HepG2 (cell line): ENCODE measurements around the gene MICALL2. TPM values are rescaled to one million over a fixed set of nuclear protein-coding genes. Genes with fewer than 3 reads are reported as not detected.

ENCODE experiments used
- CHD2 ChIP-seq: IDR thresholded peaks from 2 replicates; pipeline ENCODE4 v1.6.1; 2011; ENCODE audit warnings: low read depth, low read length, improper control_type of control experiment
- NFATC3 ChIP-seq: sonication (generic); formaldehyde crosslinking; IDR thresholded peaks from 2 replicates; pipeline ENCODE4 v1.5.1; 2020; ENCODE audit warnings: mild to moderate bottlenecking, missing genetic modification reagents
- NR1H2 ChIP-seq: sonication (generic); formaldehyde crosslinking; IDR thresholded peaks from 2 replicates; pipeline ENCODE4 v1.8.1; 2022; ENCODE audit warnings: low read depth, missing genetic modification reagents, borderline replicate concordance
- TARDBP ChIP-seq: sonication (generic); formaldehyde crosslinking; IDR thresholded peaks from 2 replicates; pipeline ENCODE4 v1.8.0; 2022; ENCODE audit warnings: mild to moderate bottlenecking, missing genetic modification reagents
- ZHX2 ChIP-seq, 2 experiments: sonication (generic) in 1 of 2; formaldehyde crosslinking in 1 of 2; IDR thresholded peaks; 2 replicates each; pipeline versions ENCODE4 v1.6.1 to v1.9.0; 2014 to 2022; ENCODE audit warnings: antibody characterized with exemption in 1 of 2, borderline replicate concordance in 1 of 2, inconsistent platforms in 1 of 2, low read depth in 1 of 2, missing genetic modification reagents in 1 of 2
- ZMYM2 ChIP-seq: sonication (generic); formaldehyde crosslinking; IDR thresholded peaks from 2 replicates; pipeline ENCODE4 v1.8.0; 2022; ENCODE audit warnings: mild to moderate bottlenecking, missing genetic modification reagents
- ZNF180 ChIP-seq: sonication (generic); formaldehyde crosslinking; IDR thresholded peaks from 2 replicates; pipeline ENCODE4 v1.4.0; 2020; ENCODE audit warnings: low read depth, missing genetic modification reagents, borderline replicate concordance
- ZNF20 ChIP-seq: sonication (generic); formaldehyde crosslinking; IDR thresholded peaks from 2 replicates; pipeline ENCODE4 v1.4.0; 2020; ENCODE audit warnings: mild to moderate bottlenecking, moderate library complexity, missing genetic modification reagents
- ZNF333 ChIP-seq: sonication (generic); formaldehyde crosslinking; IDR thresholded peaks from 2 replicates; pipeline ENCODE4 v1.4.0; 2020; ENCODE audit warnings: mild to moderate bottlenecking, missing genetic modification reagents, borderline replicate concordance
- ZNF431 ChIP-seq: sonication (generic); formaldehyde crosslinking; IDR thresholded peaks from 2 replicates; pipeline ENCODE4 v1.9.0; 2022; ENCODE audit warnings: missing genetic modification reagents, low read depth, mild to moderate bottlenecking, borderline replicate concordance
- ZNF850 ChIP-seq: sonication (generic); formaldehyde crosslinking; conservative IDR thresholded peaks from 2 replicates; pipeline ENCODE4 v1.9.0; 2021; ENCODE audit warnings: mild to moderate bottlenecking, missing genetic modification reagents
- polyA plus RNA-seq, 8 experiments: library from polyadenylated mRNA; depleted of rRNA in 3 of 8; stranded (reverse) in 7 of 8; unstranded in 1 of 8; fragments of >200 nt; fragmentation: Illumina TruSeq in 4 of 8; extraction: Trizol in 4 of 8; gene quantifications; 2 replicates each; pipeline versions ENCODE4 v1.2.1 to v1.2.3, GENCODE V29; 2011 to 2016; ENCODE audit warnings: low read depth in 4 of 8, missing spikeins in 1 of 8, mixed read lengths in 1 of 8; ENCODE audit not compliant: insufficient read depth in 1 of 8
- total RNA-seq, 5 experiments: library from RNA; depleted of rRNA; stranded (reverse); fragments of >200 nt; fragmentation: Illumina TruSeq; extraction: Trizol; gene quantifications; 2 replicates each; pipeline ENCODE4 v1.2.3, GENCODE V29; 2016; ENCODE audit warnings: low read depth in 1 of 5
- TF ChIP-seq, protein P1 (sequence below): sonication (generic); formaldehyde crosslinking; IDR thresholded peaks from 2 replicates; pipeline ENCODE4 v1.4.0; 2020; ENCODE audit warnings: missing genetic modification reagents
- TF ChIP-seq, protein P2 (sequence below): sonication (generic); formaldehyde crosslinking; IDR thresholded peaks from 2 replicates; pipeline ENCODE4 v1.4.0; 2020; ENCODE audit warnings: missing genetic modification reagents

Gene MICALL2
- total and polyA plus RNA-seq, 2 of the 13 experiments (the other 11 are each of a cell fraction or from before 2014, with no cell fraction given), result 5.8 to 12.4 TPM

GRCh38 chr7:1428941-1429501, 30.2 kb downstream of the MICALL2 start (continued):
- TF ChIP-seq, protein P1, sequence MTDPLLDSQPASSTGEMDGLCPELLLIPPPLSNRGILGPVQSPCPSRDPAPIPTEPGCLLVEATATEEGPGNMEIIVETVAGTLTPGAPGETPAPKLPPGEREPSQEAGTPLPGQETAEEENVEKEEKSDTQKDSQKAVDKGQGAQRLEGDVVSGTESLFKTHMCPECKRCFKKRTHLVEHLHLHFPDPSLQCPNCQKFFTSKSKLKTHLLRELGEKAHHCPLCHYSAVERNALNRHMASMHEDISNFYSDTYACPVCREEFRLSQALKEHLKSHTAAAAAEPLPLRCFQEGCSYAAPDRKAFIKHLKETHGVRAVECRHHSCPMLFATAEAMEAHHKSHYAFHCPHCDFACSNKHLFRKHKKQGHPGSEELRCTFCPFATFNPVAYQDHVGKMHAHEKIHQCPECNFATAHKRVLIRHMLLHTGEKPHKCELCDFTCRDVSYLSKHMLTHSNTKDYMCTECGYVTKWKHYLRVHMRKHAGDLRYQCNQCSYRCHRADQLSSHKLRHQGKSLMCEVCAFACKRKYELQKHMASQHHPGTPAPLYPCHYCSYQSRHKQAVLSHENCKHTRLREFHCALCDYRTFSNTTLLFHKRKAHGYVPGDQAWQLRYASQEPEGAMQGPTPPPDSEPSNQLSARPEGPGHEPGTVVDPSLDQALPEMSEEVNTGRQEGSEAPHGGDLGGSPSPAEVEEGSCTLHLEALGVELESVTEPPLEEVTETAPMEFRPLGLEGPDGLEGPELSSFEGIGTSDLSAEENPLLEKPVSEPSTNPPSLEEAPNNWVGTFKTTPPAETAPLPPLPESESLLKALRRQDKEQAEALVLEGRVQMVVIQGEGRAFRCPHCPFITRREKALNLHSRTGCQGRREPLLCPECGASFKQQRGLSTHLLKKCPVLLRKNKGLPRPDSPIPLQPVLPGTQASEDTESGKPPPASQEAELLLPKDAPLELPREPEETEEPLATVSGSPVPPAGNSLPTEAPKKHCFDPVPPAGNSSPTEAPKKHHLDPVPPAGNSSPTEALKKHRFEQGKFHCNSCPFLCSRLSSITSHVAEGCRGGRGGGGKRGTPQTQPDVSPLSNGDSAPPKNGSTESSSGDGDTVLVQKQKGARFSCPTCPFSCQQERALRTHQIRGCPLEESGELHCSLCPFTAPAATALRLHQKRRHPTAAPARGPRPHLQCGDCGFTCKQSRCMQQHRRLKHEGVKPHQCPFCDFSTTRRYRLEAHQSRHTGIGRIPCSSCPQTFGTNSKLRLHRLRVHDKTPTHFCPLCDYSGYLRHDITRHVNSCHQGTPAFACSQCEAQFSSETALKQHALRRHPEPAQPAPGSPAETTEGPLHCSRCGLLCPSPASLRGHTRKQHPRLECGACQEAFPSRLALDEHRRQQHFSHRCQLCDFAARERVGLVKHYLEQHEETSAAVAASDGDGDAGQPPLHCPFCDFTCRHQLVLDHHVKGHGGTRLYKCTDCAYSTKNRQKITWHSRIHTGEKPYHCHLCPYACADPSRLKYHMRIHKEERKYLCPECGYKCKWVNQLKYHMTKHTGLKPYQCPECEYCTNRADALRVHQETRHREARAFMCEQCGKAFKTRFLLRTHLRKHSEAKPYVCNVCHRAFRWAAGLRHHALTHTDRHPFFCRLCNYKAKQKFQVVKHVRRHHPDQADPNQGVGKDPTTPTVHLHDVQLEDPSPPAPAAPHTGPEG (CRISPR knock-in tag), result no peak
- TF ChIP-seq TARDBP (CRISPR knock-in tag) (no peak), ZNF180 (no peak), ZMYM2 (CRISPR knock-in tag) (no peak), NR1H2 (CRISPR knock-in tag) (no peak), NFATC3 (CRISPR knock-in tag) (no peak), ZNF20 (CRISPR knock-in tag) (no peak), ZNF850 (CRISPR knock-in tag) (no peak), CHD2 (no peak), ZHX2 (IDR thresholded peaks at IDR 0.05; ENCODE audit: low read depth) (no peak), ZHX2 (CRISPR knock-in tag; IDR thresholded peaks at IDR 0.05; ENCODE audit: borderline replicate concordance) (0 out of 2 replicates have a peak, but pooled peaks have one; percentile 77), ZNF431 (no peak), ZNF333 (no peak)
- TF ChIP-seq, protein P2, sequence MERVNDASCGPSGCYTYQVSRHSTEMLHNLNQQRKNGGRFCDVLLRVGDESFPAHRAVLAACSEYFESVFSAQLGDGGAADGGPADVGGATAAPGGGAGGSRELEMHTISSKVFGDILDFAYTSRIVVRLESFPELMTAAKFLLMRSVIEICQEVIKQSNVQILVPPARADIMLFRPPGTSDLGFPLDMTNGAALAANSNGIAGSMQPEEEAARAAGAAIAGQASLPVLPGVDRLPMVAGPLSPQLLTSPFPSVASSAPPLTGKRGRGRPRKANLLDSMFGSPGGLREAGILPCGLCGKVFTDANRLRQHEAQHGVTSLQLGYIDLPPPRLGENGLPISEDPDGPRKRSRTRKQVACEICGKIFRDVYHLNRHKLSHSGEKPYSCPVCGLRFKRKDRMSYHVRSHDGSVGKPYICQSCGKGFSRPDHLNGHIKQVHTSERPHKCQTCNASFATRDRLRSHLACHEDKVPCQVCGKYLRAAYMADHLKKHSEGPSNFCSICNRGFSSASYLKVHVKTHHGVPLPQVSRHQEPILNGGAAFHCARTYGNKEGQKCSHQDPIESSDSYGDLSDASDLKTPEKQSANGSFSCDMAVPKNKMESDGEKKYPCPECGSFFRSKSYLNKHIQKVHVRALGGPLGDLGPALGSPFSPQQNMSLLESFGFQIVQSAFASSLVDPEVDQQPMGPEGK (CRISPR knock-in tag), result peak; percentile 53; the same call in 1 of the 2 replicates
